ENCODE measurements around the gene GPC6.

GPC6 gene

DNA sequence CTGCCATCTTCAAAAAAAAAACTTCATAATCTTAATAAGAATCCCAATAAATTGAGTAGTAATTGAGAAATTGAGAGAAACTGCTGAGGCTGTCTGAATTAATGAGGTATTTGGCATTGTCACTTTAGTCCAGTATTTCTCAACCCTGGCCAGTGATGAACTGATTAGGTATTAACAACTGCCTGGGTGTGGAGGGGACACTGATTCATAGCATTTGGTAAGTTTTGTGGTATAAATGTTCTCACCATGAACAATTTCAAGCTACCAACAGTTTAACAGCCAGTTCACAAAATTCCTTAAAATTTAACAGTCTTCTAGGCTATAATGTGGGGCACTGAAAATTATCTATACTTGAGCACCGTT is 18.3 kb downstream of the GPC6 start:
- no peaks in the 10 kb centered on the region for H3K36me3 ChIP-seq (replicated peaks; ENCODE audit: insufficient read depth, low read length)
- H3K9me3 ChIP-seq (replicated peaks; ENCODE audit: insufficient read depth, low read length): no peaks in the 10 kb centered on the region
- H3K4me2 ChIP-seq (ENCODE audit: low read depth, low read length): peak overlapping the region; percentile 54; the same call in 1 of the 2 replicates
- DNase-seq: no peak
- no peaks in the 10 kb centered on the region for H4K20me1 ChIP-seq (ENCODE audit: insufficient read depth, low read length)
- no peaks in the 10 kb centered on the region for H3F3A ChIP-seq (ENCODE audit: insufficient read depth, low read length)
- TF ChIP-seq EZH2 (optimal IDR thresholded peaks at IDR 0.05; ENCODE audit: low read depth, low read length) (no peak), EZH2phosphoT487 (IDR thresholded peaks at IDR 0.05; ENCODE audit: low read length) (no peak)
- H3K9ac ChIP-seq (ENCODE audit: low read length): no peak overlapping the region
- H2AFZ ChIP-seq (ENCODE audit: low read length): no peak overlapping the region
- no peaks in the 10 kb centered on the region for H3K79me2 ChIP-seq (ENCODE audit: low read length)
- H3K27me3 ChIP-seq (replicated peaks; ENCODE audit: insufficient read depth, low read length): no peaks in the 10 kb centered on the region
- H3K9me2 ChIP-seq (replicated peaks; ENCODE audit: insufficient read depth, low read length): no peaks in the 10 kb centered on the region
- H3K4me1 ChIP-seq (ENCODE audit: low read length): no peaks in the 10 kb centered on the region
- H3K27ac ChIP-seq (ENCODE audit: low read length): no peak overlapping the region
- H3K4me3 ChIP-seq (ENCODE audit: low read length): peak overlapping the region; percentile 29; the same call in 1 of the 2 replicates

- Histone ChIP-seq H3K9me3 (replicated peaks; ENCODE audit: insufficient read depth, low read length) (no peaks in the 10 kb centered on the region), H3K4me1 (ENCODE audit: low read length) (no peaks in the 10 kb centered on the region), H3K36me3 (replicated peaks; ENCODE audit: insufficient read depth, low read length) (no peaks in the 10 kb centered on the region), H3K27me3 (replicated peaks; ENCODE audit: insufficient read depth, low read length) (no peaks in the 10 kb centered on the region), H3K27ac (ENCODE audit: low read length) (no peak overlapping the region), H3F3A (ENCODE audit: insufficient read depth, low read length) (no peaks in the 10 kb centered on the region), H3K9ac (ENCODE audit: low read length) (no peak overlapping the region), H3K9me2 (replicated peaks; ENCODE audit: insufficient read depth, low read length) (no peaks in the 10 kb centered on the region), H4K20me1 (ENCODE audit: insufficient read depth, low read length) (no peaks in the 10 kb centered on the region), H3K79me2 (ENCODE audit: low read length) (no peaks in the 10 kb centered on the region), H3K4me3 (ENCODE audit: low read length) (no peak overlapping the region), H3K4me2 (ENCODE audit: low read depth, low read length) (no peak overlapping the region), H2AFZ (ENCODE audit: low read length) (no peak overlapping the region)
- TF ChIP-seq EZH2 (optimal IDR thresholded peaks at IDR 0.05; ENCODE audit: low read depth, low read length) (no peak), EZH2phosphoT487 (IDR thresholded peaks at IDR 0.05; ENCODE audit: low read length) (no peak), CTCF (IDR thresholded peaks at IDR 0.05; ENCODE audit: low read length) (no peak)
- no peak for DNase-seq
Measured at GRCh38 chr13:93246069-93246468, 19.5 kb downstream of the GPC6 start.

DNA sequence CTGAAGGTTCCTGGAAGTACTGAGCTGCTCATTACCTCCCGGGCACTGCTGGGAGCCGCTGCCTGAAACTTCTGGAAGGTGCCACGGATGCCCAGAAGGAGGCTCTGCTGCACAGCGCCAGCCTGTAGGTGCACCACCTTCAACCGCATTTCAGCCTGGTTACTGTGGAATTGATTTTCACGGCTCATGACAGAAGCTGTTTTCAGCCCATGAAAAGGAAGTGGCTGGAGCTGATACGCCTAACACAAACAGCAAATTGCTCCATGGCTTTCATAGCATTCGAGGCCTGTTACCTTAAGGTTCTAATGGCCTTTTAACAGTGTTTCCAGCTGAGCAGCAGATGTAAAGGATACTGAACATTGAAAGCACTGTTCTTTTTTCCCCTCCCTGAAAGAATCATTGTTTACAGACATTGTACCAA is 22.0 kb downstream of the GPC6 start:
- no peak overlapping the region for H2AFZ ChIP-seq (ENCODE audit: low read length)
- no peak for DNase-seq
- H3K27me3 ChIP-seq (replicated peaks; ENCODE audit: insufficient read depth, low read length): no peaks in the 10 kb centered on the region
- TF ChIP-seq EZH2phosphoT487 (IDR thresholded peaks at IDR 0.05; ENCODE audit: low read length) (no peak), EZH2 (optimal IDR thresholded peaks at IDR 0.05; ENCODE audit: low read depth, low read length) (no peak), CTCF (IDR thresholded peaks at IDR 0.05; ENCODE audit: low read length) (no peak)
- no peaks in the 10 kb centered on the region for H3K79me2 ChIP-seq (ENCODE audit: low read length)
- H3K4me1 ChIP-seq (ENCODE audit: low read length): no peaks in the 10 kb centered on the region
- no peak overlapping the region for H3K9ac ChIP-seq (ENCODE audit: low read length)
- no peak overlapping the region for H3K27ac ChIP-seq (ENCODE audit: low read length)
- no peak overlapping the region for H3K4me3 ChIP-seq (ENCODE audit: low read length)
- no peaks in the 10 kb centered on the region for H3K9me3 ChIP-seq (replicated peaks; ENCODE audit: insufficient read depth, low read length)
- no peaks in the 10 kb centered on the region for H3F3A ChIP-seq (ENCODE audit: insufficient read depth, low read length)
- no peaks in the 10 kb centered on the region for H4K20me1 ChIP-seq (ENCODE audit: insufficient read depth, low read length)
- no peaks in the 10 kb centered on the region for H3K36me3 ChIP-seq (replicated peaks; ENCODE audit: insufficient read depth, low read length)
- H3K9me2 ChIP-seq (replicated peaks; ENCODE audit: insufficient read depth, low read length): no peaks in the 10 kb centered on the region
- H3K4me2 ChIP-seq (ENCODE audit: low read depth, low read length): no peak overlapping the region

DNA sequence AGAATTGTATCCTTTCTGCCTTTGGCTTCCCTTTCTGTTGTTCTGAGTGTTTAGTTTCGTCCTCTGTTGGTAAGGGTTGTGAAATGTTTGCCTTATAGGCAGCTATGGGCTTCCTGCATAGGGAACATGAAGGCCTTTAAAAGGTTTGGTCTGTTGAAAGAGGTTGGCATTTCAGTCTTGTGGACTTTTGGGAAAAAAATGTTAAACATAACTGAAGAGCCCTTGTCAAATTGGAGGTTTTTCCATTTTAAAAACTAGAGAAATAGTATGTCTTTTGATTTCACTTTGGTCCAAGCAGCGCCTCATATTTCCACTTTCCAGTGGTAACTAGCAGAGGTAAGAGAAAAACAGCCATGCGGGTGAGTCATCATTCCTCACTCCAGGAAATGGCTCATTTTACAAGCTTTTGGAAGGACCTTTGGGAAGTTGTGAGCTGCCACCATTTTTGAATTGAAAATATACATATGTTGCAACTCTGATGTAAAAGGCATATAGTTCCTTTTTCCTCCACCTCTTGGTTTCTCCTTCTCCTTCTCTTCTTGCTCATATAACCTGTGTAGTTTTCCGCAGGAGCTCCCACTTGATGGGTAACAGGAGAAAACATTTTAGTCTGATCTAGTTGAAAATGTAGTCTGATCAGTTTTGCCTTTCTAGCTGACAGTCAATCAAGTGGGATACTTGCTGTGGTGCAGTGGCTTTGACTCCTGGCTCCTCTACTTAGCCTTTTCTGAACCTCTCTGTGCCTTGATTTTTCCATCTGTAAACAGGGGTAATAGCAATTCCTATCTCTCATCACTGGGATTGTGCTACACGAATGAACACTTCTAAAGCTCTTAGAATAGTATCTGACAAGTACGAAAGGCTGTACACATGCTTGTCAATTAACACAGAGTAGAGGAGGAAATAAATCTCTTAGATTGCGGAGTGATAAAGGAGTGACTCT is 23.0 kb downstream of the GPC6 start:
- Histone ChIP-seq H3K9me2 (replicated peaks; ENCODE audit: insufficient read depth, low read length) (no peaks in the 10 kb centered on the region), H3K4me3 (ENCODE audit: low read length) (no peak overlapping the region), H3K79me2 (ENCODE audit: low read length) (no peaks in the 10 kb centered on the region), H3K36me3 (replicated peaks; ENCODE audit: insufficient read depth, low read length) (no peaks in the 10 kb centered on the region), H2AFZ (ENCODE audit: low read length) (no peak overlapping the region), H3K4me2 (ENCODE audit: low read depth, low read length) (no peak overlapping the region), H3K27ac (ENCODE audit: low read length) (no peak overlapping the region), H3K27me3 (replicated peaks; ENCODE audit: insufficient read depth, low read length) (no peaks in the 10 kb centered on the region), H3K9ac (ENCODE audit: low read length) (no peak overlapping the region), H3K4me1 (ENCODE audit: low read length) (no peaks in the 10 kb centered on the region), H4K20me1 (ENCODE audit: insufficient read depth, low read length) (no peaks in the 10 kb centered on the region), H3F3A (ENCODE audit: insufficient read depth, low read length) (no peaks in the 10 kb centered on the region), H3K9me3 (replicated peaks; ENCODE audit: insufficient read depth, low read length) (no peaks in the 10 kb centered on the region)
- TF ChIP-seq CTCF (IDR thresholded peaks at IDR 0.05; ENCODE audit: low read length): no peak
- TF ChIP-seq EZH2 (optimal IDR thresholded peaks at IDR 0.05; ENCODE audit: low read depth, low read length): no peak
- TF ChIP-seq EZH2phosphoT487 (IDR thresholded peaks at IDR 0.05; ENCODE audit: low read length): no peak
- no peak for DNase-seq
